GM12878 (cell line): ENCODE data around the gene SHMT2.

Experiments used
- CEBPB ChIP-seq, 2 experiments: fragments of 150-350 bp in 1 of 2; IDR thresholded peaks; 2 replicates each; pipeline ENCODE4 v1.6.1; 2012 to 2014; ENCODE audit warnings: low read depth in 2 of 2, low read length in 2 of 2, borderline replicate concordance in 1 of 2, inconsistent platforms in 1 of 2
- CHD2 ChIP-seq: IDR thresholded peaks from 2 replicates; pipeline ENCODE4 v1.6.1; 2011; ENCODE audit warnings: low read depth, low read length, improper control_type of control experiment, borderline replicate concordance
- CTCF ChIP-seq, 3 experiments: IDR thresholded peaks in 2 of 3; conservative IDR thresholded peaks in 1 of 3; 2 replicates each; pipeline ENCODE4 v1.5.1; 2011; ENCODE audit warnings: low read depth in 3 of 3, low read length in 3 of 3, mild to moderate bottlenecking in 3 of 3, control low read depth in 2 of 3, moderate library complexity in 2 of 3, inconsistent platforms in 1 of 3, mixed read lengths in 1 of 3; ENCODE audit not compliant: control insufficient read depth in 2 of 3, insufficient read depth in 1 of 3; ENCODE audit errors: extremely low read depth in 1 of 3
- EP300 ChIP-seq, 2 experiments: fragments of 150-350 bp in 1 of 2; IDR thresholded peaks; 2 replicates each; pipeline ENCODE4 v1.6.1; 2011 to 2012; ENCODE audit warnings: low read depth in 2 of 2, low read length in 2 of 2, borderline replicate concordance in 1 of 2, improper control_type of control experiment in 1 of 2, inconsistent platforms in 1 of 2; ENCODE audit not compliant: control insufficient read depth in 1 of 2
- EZH2 ChIP-seq: IDR thresholded peaks from 2 replicates; pipeline ENCODE4 v1.6.1; 2012; ENCODE audit warnings: low read depth, mild to moderate bottlenecking, control low read depth, inconsistent platforms, low read length, borderline replicate concordance; ENCODE audit not compliant: control insufficient read depth
- JUNB ChIP-seq: IDR thresholded peaks from 2 replicates; pipeline ENCODE4 v1.6.1; 2016; ENCODE audit warnings: antibody characterized with exemption, mild to moderate bottlenecking
- MTA3 ChIP-seq: IDR thresholded peaks from 2 replicates; pipeline ENCODE4 v1.6.1; 2012; ENCODE audit warnings: low read length, inconsistent platforms, borderline replicate concordance
- MYC ChIP-seq: IDR thresholded peaks from 2 replicates; pipeline ENCODE4 v1.6.1; 2011; ENCODE audit warnings: mild to moderate bottlenecking, low read length, moderate library complexity, inconsistent platforms; ENCODE audit not compliant: insufficient read depth, insufficient replicate concordance, insufficient read length, severe bottlenecking
- NR2C1 ChIP-seq: fragments of 450-650 bp; IDR thresholded peaks from 2 replicates; pipeline ENCODE4 v1.6.1; 2017; ENCODE audit warnings: antibody characterized with exemption, mild to moderate bottlenecking, moderate library complexity
- NRF1 ChIP-seq: conservative IDR thresholded peaks from 2 replicates; pipeline ENCODE4 v1.6.1; 2011; ENCODE audit warnings: mild to moderate bottlenecking, low read depth, low read length, improper control_type of control experiment
- POLR2A ChIP-seq: IDR thresholded peaks from 2 replicates; pipeline ENCODE4 v1.6.1; 2011; ENCODE audit warnings: low read depth, mild to moderate bottlenecking, low read length

- no peak for TF ChIP-seq NR2C1
- no peak for TF ChIP-seq CTCF (IDR thresholded peaks at IDR 0.05 in 2 of 3, conservative IDR thresholded peaks at IDR 0.05 in 1 of 3; ENCODE audit: control insufficient read depth in 2 of 3, extremely low read depth in 1 of 3, insufficient read depth in 1 of 3, low read depth in 3 of 3, low read length in 3 of 3)
- TF ChIP-seq CEBPB (IDR thresholded peaks at IDR 0.05; ENCODE audit: borderline replicate concordance in 1 of 2, low read depth in 2 of 2, low read length in 2 of 2), result no peak
- TF ChIP-seq NRF1, result no peak
- no peak for TF ChIP-seq MYC
- no peak for TF ChIP-seq MTA3
- no peak for TF ChIP-seq CHD2
- TF ChIP-seq EP300 (IDR thresholded peaks at IDR 0.05; ENCODE audit: borderline replicate concordance in 1 of 2, control insufficient read depth in 1 of 2, low read depth in 2 of 2, low read length in 2 of 2), result no peak
- TF ChIP-seq EZH2, result no peak
- TF ChIP-seq JUNB, result no peak
- TF ChIP-seq POLR2A, result no peak
Observed at GRCh38 chr12:57195611-57196371, 33.7 kb upstream of the SHMT2 start.
